Activated naive CD8-positive, alpha-beta T cell treated with anti-CD3 and anti-CD28 coated beads for 36 hours (primary cell): ENCODE measurements around the gene MRPS21. TPM values are rescaled to one million over a fixed set of nuclear protein-coding genes. Genes with fewer than 3 reads are reported as not detected.

Source experiments
- DNase-seq: peaks from one replicate; pipeline ENCODE4 v3.0.0; 2021
- H3K27ac Mint-ChIP-seq: one replicate; pipeline ENCODE4 v1.8.0; 2022; ENCODE audit warnings: mild to moderate bottlenecking, moderate library complexity, mixed read lengths
- H3K27me3 Mint-ChIP-seq: one replicate; pipeline ENCODE4 v1.8.0; 2022; ENCODE audit warnings: mild to moderate bottlenecking, mixed read lengths
- H3K36me3 Mint-ChIP-seq: one replicate; pipeline ENCODE4 v1.8.0; 2021; ENCODE audit warnings: mild to moderate bottlenecking, mixed read lengths
- H3K4me1 Mint-ChIP-seq: one replicate; pipeline ENCODE4 v1.8.0; 2021; ENCODE audit warnings: mixed read lengths
- H3K4me3 Mint-ChIP-seq: one replicate; pipeline ENCODE4 v1.8.0; 2022; ENCODE audit warnings: mild to moderate bottlenecking, moderate library complexity, mixed read lengths
- H3K9me3 Mint-ChIP-seq: one replicate; pipeline ENCODE4 v1.8.0; 2022; ENCODE audit warnings: mixed read lengths
- total RNA-seq, 2 experiments: library from RNA; stranded (reverse); gene quantifications; one replicate each; pipeline ENCODE4 v1.2.3, GENCODE V29; 2021

Gene MRPS21
- total RNA-seq, 2 experiments from 2014 or later: 93.0 to 93.4 TPM

DNA sequence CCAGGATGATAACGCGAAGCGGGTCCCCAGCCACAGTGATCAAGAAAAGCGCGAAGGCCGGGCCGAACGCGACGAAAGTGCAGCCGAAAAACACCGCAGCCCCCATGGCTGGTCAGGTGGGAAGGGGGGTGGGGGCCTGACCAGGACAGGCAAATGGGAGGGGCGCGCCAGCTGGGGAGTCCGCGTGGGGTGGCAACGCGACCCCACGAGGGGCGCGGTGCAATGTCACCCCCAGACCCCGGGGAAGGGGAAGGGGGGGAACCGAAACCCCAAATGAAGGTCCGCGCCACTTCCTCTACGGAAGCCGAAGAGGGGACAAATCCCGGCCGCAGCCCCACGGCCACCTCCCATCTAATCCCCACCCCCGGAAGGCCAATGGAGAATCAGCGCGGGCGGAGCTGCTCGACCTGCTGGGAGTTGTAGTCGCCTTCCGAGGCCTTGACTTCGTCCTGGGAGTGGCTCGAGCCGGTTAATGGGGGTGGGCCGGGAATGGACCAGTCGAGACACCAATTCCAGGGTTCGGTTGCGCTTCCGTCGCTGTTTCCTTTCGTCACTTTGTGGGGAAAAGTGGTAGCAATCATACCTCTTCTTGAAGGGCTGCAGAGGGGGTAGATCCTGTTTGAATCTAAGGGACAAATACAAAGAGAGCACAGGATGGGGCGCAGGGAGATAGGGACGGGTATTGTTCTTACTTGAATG lies 24.8 kb upstream of the MRPS21 start, which contains the start of gene APH1A:
Gene APH1A (minus strand): TSS at position 312 of the 699 bp plus-strand sequence. CDS start 206 bp downstream, at position 106.
- DNase-seq: peak; percentile 95
- Mint-ChIP-seq H3K27ac (peak within 1 kb of the TSS; percentile 99), H3K4me3 (peak within 1 kb of the TSS; percentile 99), H3K9me3 (no peaks in the 10 kb centered on the region), H3K4me1 (peaks cover 19% of the 10 kb centered on the region), H3K36me3 (peaks cover 25% of the 10 kb centered on the region), H3K27me3 (no peaks in the 10 kb centered on the region)

DNA sequence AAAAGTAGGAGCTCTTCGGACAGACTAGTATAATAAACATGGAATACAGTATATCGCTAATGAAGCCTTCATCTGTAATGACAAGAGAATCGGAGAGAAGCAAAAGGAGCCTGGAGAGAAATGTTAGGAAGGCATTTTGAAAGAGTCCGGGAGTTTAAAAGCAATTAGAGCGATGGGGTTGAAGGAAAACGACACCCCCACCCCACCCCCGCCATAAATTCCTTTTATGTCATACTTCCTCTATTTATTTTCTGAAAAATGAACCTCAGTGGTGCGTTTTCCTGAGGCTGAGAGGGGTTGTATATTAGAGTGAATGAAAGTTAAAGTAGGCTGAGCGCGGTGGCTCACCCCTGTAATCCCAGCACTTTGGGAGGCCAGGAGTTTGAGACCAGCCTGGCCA lies 24.2 kb upstream of the MRPS21 start:
- Mint-ChIP-seq H3K36me3 (peaks cover 25% of the 10 kb centered on the region), H3K4me1 (peaks cover 19% of the 10 kb centered on the region), H3K9me3 (no peaks in the 10 kb centered on the region), H3K27ac (peak overlapping the region; percentile 99), H3K4me3 (peak overlapping the region; percentile 99), H3K27me3 (no peaks in the 10 kb centered on the region)
- DNase-seq: no peak

DNA sequence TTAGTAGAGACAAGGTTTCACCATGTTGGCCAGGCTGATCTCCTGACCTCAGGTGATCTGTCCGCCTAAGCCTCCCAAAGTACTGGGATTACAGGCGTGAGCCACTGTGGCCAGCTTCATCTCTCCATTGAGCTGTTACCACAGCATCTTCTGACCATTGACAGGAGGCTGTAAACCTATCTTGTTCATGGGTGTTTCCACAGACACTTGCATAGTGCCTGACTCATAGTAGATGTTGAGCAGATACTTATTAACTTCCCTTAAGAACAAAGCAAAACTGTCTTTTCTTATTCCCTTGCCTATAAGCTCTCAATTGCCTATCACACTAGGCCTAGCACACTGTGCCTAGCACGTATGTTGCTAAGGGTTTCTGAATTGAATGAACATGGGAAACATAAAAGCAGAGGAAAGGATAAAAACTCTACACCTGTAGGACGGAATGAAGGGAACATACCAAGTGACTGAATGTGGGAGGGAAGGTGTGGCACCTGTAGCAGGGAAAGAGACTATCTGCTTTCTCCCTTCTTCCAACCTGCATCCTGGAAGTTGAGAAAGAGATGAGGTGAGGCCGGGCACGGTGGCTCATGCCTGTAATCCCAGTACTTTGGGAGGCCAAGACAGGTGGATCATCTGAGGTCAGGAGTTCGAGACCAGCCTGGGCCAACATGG lies 22.2 kb upstream of the MRPS21 start:
- no peaks in the 10 kb centered on the region for H3K27me3 Mint-ChIP-seq
- no peak for DNase-seq
- H3K4me1 Mint-ChIP-seq: peaks cover 19% of the 10 kb centered on the region
- H3K4me3 Mint-ChIP-seq: no peak overlapping the region
- no peak overlapping the region for H3K27ac Mint-ChIP-seq
- peaks cover 17% of the 10 kb centered on the region for H3K36me3 Mint-ChIP-seq
- no peaks in the 10 kb centered on the region for H3K9me3 Mint-ChIP-seq

DNA sequence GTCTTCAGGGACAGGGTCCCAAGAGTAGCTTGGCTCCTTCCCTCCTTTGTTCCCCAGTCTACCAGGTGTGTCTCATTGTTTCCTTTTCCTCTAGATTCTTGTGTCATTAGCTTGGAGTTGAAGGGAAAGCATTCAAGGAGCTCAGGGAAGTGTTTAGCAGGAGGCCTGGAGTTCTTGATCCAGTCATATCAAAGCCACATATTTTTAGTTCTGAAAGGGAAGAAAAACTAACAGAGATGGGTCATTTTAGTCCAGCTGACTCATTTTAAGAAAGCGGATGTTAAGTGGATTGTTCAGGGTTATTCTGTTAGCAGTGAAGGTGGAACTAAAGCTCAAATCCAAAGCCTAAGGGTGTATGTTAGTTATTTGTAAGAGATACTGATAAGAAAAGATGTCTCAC lies 20.4 kb upstream of the MRPS21 start:
- DNase-seq: no peak
- Mint-ChIP-seq H3K4me3 (no peak overlapping the region), H3K27me3 (no peaks in the 10 kb centered on the region), H3K9me3 (no peaks in the 10 kb centered on the region), H3K4me1 (peaks cover 5% of the 10 kb centered on the region), H3K27ac (no peak overlapping the region), H3K36me3 (peaks cover 1% of the 10 kb centered on the region)

DNA sequence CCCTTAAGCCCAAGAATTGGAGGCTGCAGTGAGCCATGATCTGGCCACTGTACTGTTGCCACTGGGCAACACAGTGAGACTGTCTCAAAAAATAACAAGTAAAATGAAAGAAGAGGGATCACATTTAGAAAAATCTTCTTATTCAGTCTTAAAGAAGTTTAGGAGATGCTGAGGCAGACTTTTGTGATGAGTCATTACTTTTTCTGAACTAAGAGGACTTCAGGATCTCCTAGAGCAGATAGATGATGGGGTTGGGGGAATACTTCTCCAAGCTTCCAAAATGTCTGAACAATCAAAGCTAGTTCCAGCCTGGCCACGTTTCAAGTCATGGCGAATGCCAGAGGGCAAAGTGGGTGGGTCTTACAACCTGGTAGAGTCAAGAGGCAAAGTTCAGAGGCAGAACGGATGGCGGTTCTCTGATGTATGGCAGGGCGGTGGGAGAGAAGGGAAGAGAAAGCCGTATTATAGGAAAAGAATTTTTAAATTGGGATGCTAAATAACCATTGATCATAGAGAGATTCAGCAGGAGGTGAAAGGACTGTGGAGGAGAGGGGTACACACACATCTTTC lies 13.4 kb upstream of the MRPS21 start:
- H3K27ac Mint-ChIP-seq: no peak overlapping the region
- no peak for DNase-seq
- H3K4me3 Mint-ChIP-seq: no peak overlapping the region
- no peaks in the 10 kb centered on the region for H3K9me3 Mint-ChIP-seq
- H3K36me3 Mint-ChIP-seq: peaks cover 7% of the 10 kb centered on the region
- peaks cover 27% of the 10 kb centered on the region for H3K4me1 Mint-ChIP-seq
- peaks cover 4% of the 10 kb centered on the region for H3K27me3 Mint-ChIP-seq

DNA sequence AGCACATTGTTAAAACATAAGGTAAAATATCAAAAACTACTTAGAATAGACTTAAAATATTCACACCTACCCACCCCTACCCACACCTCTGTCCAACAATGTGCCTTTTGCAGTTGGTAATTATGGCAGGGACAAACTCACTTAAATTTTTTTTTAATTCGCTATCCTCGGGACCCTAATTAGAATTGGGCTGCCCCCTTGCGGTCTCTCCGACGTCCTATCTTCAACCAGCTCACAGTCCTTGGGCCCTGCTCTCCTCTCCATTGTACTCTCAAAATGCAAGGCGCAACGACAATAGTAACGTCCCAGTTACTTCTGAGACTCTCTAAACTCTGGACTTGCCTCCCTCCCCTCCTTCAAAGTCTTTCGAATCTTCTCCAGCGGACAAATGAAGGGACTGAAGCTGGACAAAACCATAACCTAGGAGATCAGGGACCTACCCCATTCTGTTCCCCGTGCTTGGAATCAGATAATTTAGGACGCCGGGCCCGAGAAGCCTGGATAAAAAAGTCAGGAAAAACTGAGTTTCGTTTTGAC lies 12.4 kb upstream of the MRPS21 start:
- Mint-ChIP-seq H3K4me1 (peaks cover 27% of the 10 kb centered on the region), H3K36me3 (peaks cover 7% of the 10 kb centered on the region), H3K27ac (peak overlapping the region; percentile 44), H3K4me3 (peak overlapping the region; percentile 71), H3K27me3 (peaks cover 4% of the 10 kb centered on the region), H3K9me3 (no peaks in the 10 kb centered on the region)
- DNase-seq: peak; percentile 58

DNA sequence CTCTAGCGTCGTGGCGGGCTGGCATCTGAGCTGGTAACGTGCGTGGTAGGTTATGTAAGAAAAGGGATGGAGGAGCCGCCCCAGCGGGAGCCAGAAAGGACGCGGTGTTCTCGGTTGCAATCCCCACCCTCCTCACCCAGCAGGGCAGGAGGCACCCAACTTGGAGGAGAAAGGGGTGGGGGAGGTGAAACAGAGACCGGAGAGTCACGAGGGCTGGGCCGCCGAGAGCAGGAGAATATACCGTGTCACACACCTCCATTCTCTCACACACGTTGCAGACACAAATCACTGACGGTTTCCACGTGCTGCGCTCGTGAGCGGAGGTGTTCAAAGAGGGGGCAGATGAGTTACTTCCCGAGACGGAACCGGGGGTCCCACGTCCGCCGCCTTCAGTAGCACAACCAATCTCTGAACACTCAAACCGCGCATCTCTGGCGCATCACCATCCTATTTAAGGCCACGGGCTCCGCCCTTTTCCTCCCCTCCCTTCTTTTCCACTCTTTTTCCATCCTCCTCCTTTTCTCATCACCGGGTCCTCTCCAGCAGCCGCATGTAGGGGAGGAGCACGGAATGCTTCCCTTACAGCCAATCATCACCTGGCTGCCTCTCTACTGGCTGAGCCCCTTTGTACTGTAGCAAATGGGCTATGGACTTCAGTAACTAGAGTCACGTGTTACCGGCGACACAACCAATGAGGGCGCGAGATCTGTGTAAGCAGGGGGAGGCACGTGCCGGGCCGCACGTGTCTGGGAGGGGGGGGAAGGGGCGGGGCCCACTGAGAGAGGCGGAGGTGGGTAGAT lies 11.7 kb upstream of the MRPS21 start, which contains the start of gene CIART:
Gene CIART (plus strand): TSS at position 797 of the 800 bp plus-strand sequence. CDS start 714 bp downstream, outside the sequence.
- DNase-seq: peak; percentile 68
- peaks cover 4% of the 10 kb centered on the region for H3K27me3 Mint-ChIP-seq
- peak within 1 kb of the TSS; percentile 71 for H3K4me3 Mint-ChIP-seq
- H3K27ac Mint-ChIP-seq: peak within 1 kb of the TSS; percentile 44
- peaks cover 7% of the 10 kb centered on the region for H3K36me3 Mint-ChIP-seq
- no peaks in the 10 kb centered on the region for H3K9me3 Mint-ChIP-seq
- peaks cover 27% of the 10 kb centered on the region for H3K4me1 Mint-ChIP-seq

DNA sequence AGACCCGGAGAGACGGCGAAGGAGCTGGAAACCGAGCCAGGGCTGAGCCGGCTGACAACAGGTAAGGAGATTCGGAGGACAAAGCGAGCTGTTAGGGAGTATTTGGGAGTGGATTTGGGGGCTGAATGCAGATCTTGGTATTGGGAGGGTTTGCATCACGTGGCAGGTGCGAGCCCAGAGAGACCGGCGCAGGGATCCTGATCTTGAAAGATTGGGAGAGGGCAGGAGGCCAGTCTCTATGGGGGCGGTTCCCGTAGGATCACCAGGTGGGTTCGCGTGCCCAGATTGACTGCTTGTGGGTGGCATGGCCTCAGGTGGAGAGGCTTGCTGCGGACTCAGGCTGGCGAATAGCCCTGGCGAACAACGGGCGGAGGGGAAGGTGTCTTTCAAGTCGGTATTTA lies 11.1 kb upstream of the MRPS21 start:
- no peak for DNase-seq
- Mint-ChIP-seq H3K4me1 (peaks cover 27% of the 10 kb centered on the region), H3K9me3 (no peaks in the 10 kb centered on the region), H3K27me3 (peaks cover 4% of the 10 kb centered on the region), H3K4me3 (peak overlapping the region; percentile 71), H3K27ac (peak overlapping the region; percentile 44), H3K36me3 (peaks cover 7% of the 10 kb centered on the region)

DNA sequence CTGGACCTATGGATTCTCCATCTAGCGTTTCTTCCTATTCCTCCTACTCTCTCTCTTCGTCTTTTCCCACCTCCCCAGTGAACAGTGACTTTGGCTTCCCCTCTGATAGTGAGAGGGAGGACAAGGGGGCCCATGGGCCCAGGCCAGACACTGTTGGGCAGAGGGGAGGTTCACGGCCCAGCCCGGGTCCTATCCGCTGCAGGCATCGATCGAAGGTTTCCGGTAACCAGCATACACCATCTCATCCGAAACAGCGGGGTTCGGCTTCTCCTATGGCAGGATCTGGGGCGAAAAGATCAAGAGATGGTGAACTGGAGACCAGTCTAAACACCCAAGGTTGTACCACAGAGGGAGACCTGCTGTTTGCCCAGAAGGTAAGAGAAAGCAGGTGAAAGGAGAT lies 10.4 kb upstream of the MRPS21 start:
- Mint-ChIP-seq H3K36me3 (peaks cover 7% of the 10 kb centered on the region), H3K27me3 (peaks cover 4% of the 10 kb centered on the region), H3K9me3 (no peaks in the 10 kb centered on the region), H3K4me1 (peaks cover 27% of the 10 kb centered on the region), H3K27ac (no peak overlapping the region), H3K4me3 (peak overlapping the region; percentile 29)
- no peak for DNase-seq

DNA sequence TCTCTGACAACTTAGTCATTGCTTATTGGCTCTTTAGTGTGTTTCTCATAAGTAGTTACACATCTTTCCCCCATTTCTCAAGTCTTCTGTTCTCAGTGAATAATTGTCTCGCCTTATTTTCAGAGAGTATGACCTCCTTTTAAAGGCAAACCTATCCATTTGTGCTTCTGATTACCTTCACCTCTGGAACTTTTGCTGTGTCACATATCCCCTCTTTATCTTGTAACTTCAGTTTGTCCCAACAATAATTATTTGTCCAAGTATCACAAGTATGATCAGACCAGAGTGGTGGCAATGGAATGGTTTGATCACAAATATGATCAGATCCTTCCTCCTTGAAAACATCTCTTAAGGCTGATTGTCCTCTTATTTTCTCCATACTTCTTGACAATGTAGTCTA lies 5.3 kb upstream of the MRPS21 start:
- H3K4me1 Mint-ChIP-seq: peaks cover 7% of the 10 kb centered on the region
- H3K36me3 Mint-ChIP-seq: no peaks in the 10 kb centered on the region
- no peak overlapping the region for H3K4me3 Mint-ChIP-seq
- DNase-seq: no peak
- no peaks in the 10 kb centered on the region for H3K9me3 Mint-ChIP-seq
- H3K27me3 Mint-ChIP-seq: no peaks in the 10 kb centered on the region
- no peak overlapping the region for H3K27ac Mint-ChIP-seq

DNA sequence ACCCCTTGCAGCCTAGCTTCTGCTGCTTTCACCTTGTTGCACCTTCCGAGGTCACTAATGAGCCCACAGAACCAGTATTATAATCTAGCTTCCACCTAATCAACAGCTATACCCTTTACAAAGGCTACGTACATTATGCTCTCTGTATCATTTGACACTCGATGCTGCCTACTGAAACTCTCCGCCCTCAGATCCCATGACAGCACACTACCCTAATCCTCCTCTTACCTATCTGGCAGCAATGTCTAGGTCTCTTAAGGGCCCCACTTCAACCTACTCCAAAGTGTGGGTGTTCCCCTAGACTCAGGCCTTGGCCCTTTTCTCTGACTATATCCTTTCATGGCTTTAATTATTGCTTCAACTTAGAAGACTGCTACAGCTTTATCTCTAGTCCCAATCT lies 4.8 kb upstream of the MRPS21 start:
- DNase-seq: no peak
- H3K27ac Mint-ChIP-seq: no peak overlapping the region
- no peak overlapping the region for H3K4me3 Mint-ChIP-seq
- no peaks in the 10 kb centered on the region for H3K36me3 Mint-ChIP-seq
- no peaks in the 10 kb centered on the region for H3K9me3 Mint-ChIP-seq
- H3K4me1 Mint-ChIP-seq: peaks cover 9% of the 10 kb centered on the region
- no peaks in the 10 kb centered on the region for H3K27me3 Mint-ChIP-seq

DNA sequence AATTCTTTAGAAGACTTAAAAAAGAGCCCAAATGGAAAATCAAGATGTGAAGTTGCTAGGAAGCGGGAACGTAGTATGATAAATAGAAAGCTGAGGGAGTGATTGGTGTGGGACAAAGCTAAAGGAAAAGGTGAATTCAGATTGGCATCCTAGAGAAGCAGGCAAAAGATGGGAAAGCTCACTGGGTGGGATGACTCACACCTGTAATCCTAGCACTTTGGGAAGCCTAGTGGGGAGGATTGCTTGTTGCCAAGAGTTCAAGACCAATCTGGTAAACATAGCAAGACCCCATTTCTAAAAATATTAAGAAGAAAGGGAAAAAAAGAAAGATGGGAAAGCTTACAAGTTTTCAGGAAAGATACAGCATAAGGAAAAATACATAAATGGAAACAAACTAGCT lies 1.8 kb downstream of the MRPS21 start:
- H3K4me3 Mint-ChIP-seq: peak overlapping the region; percentile 70
- no peaks in the 10 kb centered on the region for H3K27me3 Mint-ChIP-seq
- H3K27ac Mint-ChIP-seq: peak overlapping the region; percentile 32

DNA sequence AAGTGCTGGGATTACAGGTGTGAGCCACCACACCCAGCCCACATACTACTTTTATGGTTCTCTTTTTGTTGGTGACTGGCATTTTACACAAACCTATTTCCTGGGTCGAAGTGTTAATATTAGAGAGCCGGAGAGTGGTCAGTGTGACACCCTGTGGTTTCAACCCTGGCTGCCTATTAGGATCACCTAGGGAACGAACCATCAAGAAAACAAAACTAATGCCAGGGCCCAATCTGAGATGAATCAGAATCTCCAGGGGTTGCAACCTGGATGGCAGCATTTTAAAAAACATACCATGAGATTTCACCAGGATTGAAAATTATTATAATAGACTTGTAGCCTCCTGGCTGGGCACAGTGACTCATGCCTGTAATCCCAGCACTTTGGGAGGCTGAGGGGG lies 6.1 kb downstream of the MRPS21 start:
- Mint-ChIP-seq H3K9me3 (no peaks in the 10 kb centered on the region), H3K27ac (no peak overlapping the region)

More for the DNA sequence above, 1.8 kb downstream of the MRPS21 start:
- no peak for DNase-seq
- Mint-ChIP-seq H3K9me3 (no peaks in the 10 kb centered on the region), H3K36me3 (peaks cover 25% of the 10 kb centered on the region), H3K4me1 (peaks cover 36% of the 10 kb centered on the region)

DNA sequence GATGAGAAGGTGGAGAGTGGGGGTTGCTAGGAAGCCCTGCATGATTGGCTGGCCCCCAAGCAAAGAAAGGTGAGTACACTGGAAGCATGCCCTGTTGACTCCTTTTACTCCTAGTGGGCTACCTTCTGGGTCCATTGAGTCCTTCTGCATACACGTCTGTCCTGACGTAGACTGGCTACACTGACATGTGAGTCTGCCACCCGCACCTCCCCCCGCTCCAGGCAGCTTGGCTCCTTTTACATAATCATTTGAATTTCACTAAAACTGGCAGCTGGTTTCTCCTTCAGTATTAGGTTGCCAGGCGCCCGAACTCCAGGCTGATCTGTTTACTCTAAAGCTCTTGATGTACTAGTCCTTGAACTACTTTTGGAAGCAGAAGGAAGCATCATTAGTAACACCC lies 8.7 kb downstream of the MRPS21 start:
- Mint-ChIP-seq H3K27me3 (no peaks in the 10 kb centered on the region), H3K4me1 (peaks cover 11% of the 10 kb centered on the region), H3K9me3 (no peaks in the 10 kb centered on the region), H3K27ac (no peak overlapping the region), H3K4me3 (no peak overlapping the region), H3K36me3 (peaks cover 29% of the 10 kb centered on the region)
- DNase-seq: no peak

More for the DNA sequence above, 6.1 kb downstream of the MRPS21 start:
- H3K4me3 Mint-ChIP-seq: no peak overlapping the region
- no peaks in the 10 kb centered on the region for H3K27me3 Mint-ChIP-seq
- no peak for DNase-seq
- H3K4me1 Mint-ChIP-seq: peaks cover 28% of the 10 kb centered on the region
- H3K36me3 Mint-ChIP-seq: peaks cover 32% of the 10 kb centered on the region
